Loucy (cell line): ENCODE results near the gene CRHR1.

Experiments used
- H2AFZ ChIP-seq: fragments of 200-600 bp; sonication (generic); 2 replicates; pipeline ENCODE4 v1.6.0; 2016; ENCODE audit warnings: antibody characterized with exemption, mild to moderate bottlenecking, low read length, moderate library complexity
- H3F3A ChIP-seq: fragments of 200-600 bp; 2 replicates; pipeline ENCODE4 v1.6.0; 2016; ENCODE audit warnings: antibody characterized with exemption, low read depth, mild to moderate bottlenecking
- H3K27me3 ChIP-seq: fragments of 200-600 bp; sonication (generic); 2 replicates; pipeline ENCODE4 v1.6.1; 2014; ENCODE audit warnings: low read length, mild to moderate bottlenecking; ENCODE audit not compliant: insufficient read depth, poor library complexity, severe bottlenecking
- H3K36me3 ChIP-seq: fragments of 200-600 bp; sonication (generic); 2 replicates; pipeline ENCODE4 v1.6.1; 2016; ENCODE audit warnings: low read length; ENCODE audit not compliant: insufficient read depth
- H3K4me1 ChIP-seq: fragments of 200-600 bp; sonication (generic); 2 replicates; pipeline ENCODE4 v1.5.1; 2014; ENCODE audit warnings: low read length, mild to moderate bottlenecking; ENCODE audit not compliant: insufficient read depth, poor library complexity, severe bottlenecking
- H3K4me2 ChIP-seq: fragments of 200-600 bp; sonication (generic); 2 replicates; pipeline ENCODE4 v1.6.0; 2014; ENCODE audit warnings: antibody characterized with exemption, low read length, low read depth, mild to moderate bottlenecking; ENCODE audit not compliant: poor library complexity, severe bottlenecking
- H3K4me3 ChIP-seq: fragments of 200-600 bp; sonication (generic); 2 replicates; pipeline ENCODE4 v1.5.1; 2014; ENCODE audit warnings: low read length, mild to moderate bottlenecking, mixed read lengths; ENCODE audit not compliant: poor library complexity, severe bottlenecking
- H3K79me2 ChIP-seq: fragments of 200-600 bp; sonication (generic); 2 replicates; pipeline ENCODE4 v1.6.1; 2014; ENCODE audit warnings: low read length; ENCODE audit not compliant: insufficient read depth
- H3K9ac ChIP-seq: fragments of 200-600 bp; sonication (generic); 2 replicates; pipeline ENCODE4 v1.6.0; 2014; ENCODE audit warnings: mild to moderate bottlenecking, low read depth, low read length, moderate library complexity; ENCODE audit not compliant: poor library complexity, severe bottlenecking
- H3K9me2 ChIP-seq: fragments of 200-600 bp; sonication (generic); replicated peaks from 2 replicates; pipeline ENCODE4 v1.6.1; 2016; ENCODE audit warnings: low read depth, low read length, mixed read lengths
- H3K9me3 ChIP-seq: fragments of 200-600 bp; sonication (generic); 2 replicates; pipeline ENCODE4 v1.6.1; 2014; ENCODE audit warnings: mild to moderate bottlenecking, antibody characterized with exemption, low read length, low read depth; ENCODE audit not compliant: insufficient read depth
- H4K20me1 ChIP-seq: fragments of 200-600 bp; sonication (generic); 2 replicates; pipeline ENCODE4 v1.6.0; 2014; ENCODE audit warnings: antibody characterized with exemption, low read length, mild to moderate bottlenecking; ENCODE audit not compliant: insufficient read depth, poor library complexity, severe bottlenecking
- EZH2phosphoT487 ChIP-seq: fragments of 200-600 bp; IDR thresholded peaks from 2 replicates; pipeline ENCODE4 v1.6.1; 2018; ENCODE audit warnings: antibody characterized with exemption, mild to moderate bottlenecking, moderate library complexity, borderline replicate concordance
- TF ChIP-seq, protein P1 (sequence below): fragments of 200-600 bp; sonication (generic); conservative IDR thresholded peaks from 2 replicates; pipeline ENCODE4 v1.5.1; 2014; ENCODE audit warnings: mild to moderate bottlenecking, antibody characterized with exemption, low read length

The CRHR1 gene

DNA sequence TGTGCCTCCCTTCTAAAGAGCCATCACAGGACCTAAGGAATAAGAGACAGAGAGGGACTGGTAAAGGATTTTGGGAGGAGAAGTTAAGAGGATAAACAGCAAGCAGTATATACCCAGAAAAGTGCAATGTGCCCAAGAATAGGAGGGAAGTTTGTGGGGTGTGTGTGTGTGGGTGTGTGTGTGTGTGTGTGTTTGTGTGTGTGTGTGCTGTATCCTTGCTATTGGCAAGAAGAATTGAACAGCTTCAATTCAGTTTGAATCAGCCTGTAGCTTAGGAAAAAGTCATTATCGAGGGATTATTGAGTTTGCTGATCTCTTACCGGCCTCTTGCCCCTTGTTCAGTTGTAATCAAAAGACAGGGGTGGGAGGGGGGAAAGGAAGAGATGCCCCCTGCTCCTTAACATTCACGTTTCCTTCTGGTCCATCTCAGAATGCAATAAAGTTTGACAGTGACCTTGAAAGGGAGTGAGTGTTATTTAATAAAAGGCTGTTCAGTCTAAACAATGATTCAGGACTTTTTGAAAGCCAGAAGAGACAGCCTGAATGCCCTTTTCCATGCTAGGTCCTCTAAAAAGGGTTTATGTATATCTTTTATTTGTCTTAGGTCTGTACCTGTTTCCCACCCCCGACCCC lies 86.3 kb downstream of the CRHR1 start:
- no peak overlapping the region for H3K4me3 ChIP-seq
- H3K4me2 ChIP-seq = no peak overlapping the region
- no peak overlapping the region for H2AFZ ChIP-seq
- H3K4me1 ChIP-seq = peaks cover 11% of the 10 kb centered on the region
- no peak for TF ChIP-seq EZH2phosphoT487
- H3K36me3 ChIP-seq = no peaks in the 10 kb centered on the region
- no peaks in the 10 kb centered on the region for H3K9me3 ChIP-seq
- H3K9ac ChIP-seq = no peak overlapping the region
- no peaks in the 10 kb centered on the region; the same call in 1 of the 2 replicates for H3K9me2 ChIP-seq
- H3F3A ChIP-seq = no peaks in the 10 kb centered on the region
- no peaks in the 10 kb centered on the region for H3K79me2 ChIP-seq
- H3K27me3 ChIP-seq = no peaks in the 10 kb centered on the region
- no peaks in the 10 kb centered on the region for H4K20me1 ChIP-seq

DNA sequence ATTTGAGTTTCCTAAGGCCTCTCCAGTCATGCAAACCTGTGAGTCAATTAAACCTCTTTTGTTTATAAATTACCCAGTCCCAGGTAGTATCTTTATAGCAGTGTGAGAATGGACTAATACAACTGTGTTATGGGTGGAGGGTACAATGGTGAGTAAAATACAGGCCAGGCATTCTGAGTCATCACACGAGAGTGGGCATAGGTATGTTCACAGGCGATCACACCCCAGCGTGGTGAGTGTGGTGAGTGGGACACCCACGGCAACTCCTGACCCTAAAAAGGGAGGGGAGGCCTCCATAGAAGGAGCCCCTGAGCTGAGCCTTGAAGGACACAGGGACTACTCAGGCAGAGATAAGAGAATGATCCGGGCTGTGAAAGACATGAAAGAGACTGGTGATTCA lies 87.6 kb downstream of the CRHR1 start:
- H4K20me1 ChIP-seq = no peaks in the 10 kb centered on the region
- H3F3A ChIP-seq = no peaks in the 10 kb centered on the region
- H3K4me2 ChIP-seq = no peak overlapping the region
- TF ChIP-seq EZH2phosphoT487 = no peak
- TF ChIP-seq, protein P1, sequence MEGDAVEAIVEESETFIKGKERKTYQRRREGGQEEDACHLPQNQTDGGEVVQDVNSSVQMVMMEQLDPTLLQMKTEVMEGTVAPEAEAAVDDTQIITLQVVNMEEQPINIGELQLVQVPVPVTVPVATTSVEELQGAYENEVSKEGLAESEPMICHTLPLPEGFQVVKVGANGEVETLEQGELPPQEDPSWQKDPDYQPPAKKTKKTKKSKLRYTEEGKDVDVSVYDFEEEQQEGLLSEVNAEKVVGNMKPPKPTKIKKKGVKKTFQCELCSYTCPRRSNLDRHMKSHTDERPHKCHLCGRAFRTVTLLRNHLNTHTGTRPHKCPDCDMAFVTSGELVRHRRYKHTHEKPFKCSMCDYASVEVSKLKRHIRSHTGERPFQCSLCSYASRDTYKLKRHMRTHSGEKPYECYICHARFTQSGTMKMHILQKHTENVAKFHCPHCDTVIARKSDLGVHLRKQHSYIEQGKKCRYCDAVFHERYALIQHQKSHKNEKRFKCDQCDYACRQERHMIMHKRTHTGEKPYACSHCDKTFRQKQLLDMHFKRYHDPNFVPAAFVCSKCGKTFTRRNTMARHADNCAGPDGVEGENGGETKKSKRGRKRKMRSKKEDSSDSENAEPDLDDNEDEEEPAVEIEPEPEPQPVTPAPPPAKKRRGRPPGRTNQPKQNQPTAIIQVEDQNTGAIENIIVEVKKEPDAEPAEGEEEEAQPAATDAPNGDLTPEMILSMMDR = no peak
- no peak overlapping the region for H2AFZ ChIP-seq
- no peaks in the 10 kb centered on the region; the same call in 1 of the 2 replicates for H3K9me2 ChIP-seq
- H3K4me1 ChIP-seq = peaks cover 11% of the 10 kb centered on the region
- H3K79me2 ChIP-seq = no peaks in the 10 kb centered on the region
- no peak overlapping the region for H3K4me3 ChIP-seq
- H3K36me3 ChIP-seq = no peaks in the 10 kb centered on the region
- H3K9ac ChIP-seq = no peak overlapping the region
- no peaks in the 10 kb centered on the region for H3K9me3 ChIP-seq
- H3K27me3 ChIP-seq = no peaks in the 10 kb centered on the region

DNA sequence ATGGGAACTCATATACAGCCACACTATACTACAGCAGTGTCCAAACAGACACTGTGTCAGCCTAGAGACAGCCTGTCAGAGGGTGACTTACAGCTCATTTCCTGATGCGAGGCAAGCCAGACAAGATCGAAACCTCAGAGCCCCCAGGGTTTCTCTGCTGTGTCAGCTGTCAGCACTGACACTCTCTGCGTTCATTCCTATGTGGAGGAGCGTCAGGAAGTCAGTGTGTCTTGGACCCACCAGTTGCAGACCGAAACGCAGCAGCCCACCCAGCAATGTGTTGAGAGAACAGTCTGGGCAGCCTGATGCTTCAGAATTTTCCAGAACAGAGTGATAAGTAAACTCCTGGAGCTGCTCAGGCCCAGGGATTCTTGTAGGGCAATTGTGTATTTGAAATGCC lies 89.6 kb downstream of the CRHR1 start:
- Histone ChIP-seq H3F3A (no peaks in the 10 kb centered on the region), H2AFZ (no peak overlapping the region), H3K4me3 (peak overlapping the region; percentile 40), H3K79me2 (no peaks in the 10 kb centered on the region), H3K4me1 (peaks cover 11% of the 10 kb centered on the region), H3K4me2 (peak overlapping the region; percentile 66), H3K9me3 (no peaks in the 10 kb centered on the region), H3K36me3 (no peaks in the 10 kb centered on the region), H3K9ac (no peak overlapping the region), H3K27me3 (no peaks in the 10 kb centered on the region), H4K20me1 (no peaks in the 10 kb centered on the region), H3K9me2 (no peaks in the 10 kb centered on the region)
- no peak for TF ChIP-seq EZH2phosphoT487
- TF ChIP-seq, protein P1 = no peak

DNA sequence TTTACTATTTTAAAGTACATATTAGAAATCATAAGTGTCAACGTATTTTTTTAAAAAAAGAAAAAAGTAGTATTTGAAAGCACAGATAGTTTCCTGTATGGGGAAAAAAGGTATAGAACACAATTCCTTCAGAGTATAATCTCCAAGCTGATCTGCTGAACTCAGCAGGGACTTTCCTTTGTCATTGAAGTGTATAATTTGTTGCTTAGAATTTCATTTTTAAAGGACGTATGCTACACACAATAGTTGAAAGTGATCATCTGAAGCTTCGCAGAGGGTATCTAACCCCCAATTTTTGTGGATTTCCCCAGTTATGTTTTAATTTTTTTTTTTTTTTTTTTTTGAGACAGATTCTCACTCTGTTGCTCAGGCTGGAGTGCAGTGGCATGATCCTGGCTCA lies 90.0 kb downstream of the CRHR1 start:
- TF ChIP-seq, protein P1 = no peak
- TF ChIP-seq EZH2phosphoT487 = no peak
- no peaks in the 10 kb centered on the region for H4K20me1 ChIP-seq
- no peak overlapping the region for H2AFZ ChIP-seq
- peak overlapping the region; percentile 40 for H3K4me3 ChIP-seq
- H3K9ac ChIP-seq = no peak overlapping the region
- peak overlapping the region; percentile 66 for H3K4me2 ChIP-seq
- no peaks in the 10 kb centered on the region for H3K9me2 ChIP-seq
- H3K36me3 ChIP-seq = no peaks in the 10 kb centered on the region
- no peaks in the 10 kb centered on the region for H3K79me2 ChIP-seq
- H3K27me3 ChIP-seq = no peaks in the 10 kb centered on the region
- H3K4me1 ChIP-seq = peaks cover 11% of the 10 kb centered on the region
- H3F3A ChIP-seq = no peaks in the 10 kb centered on the region
- H3K9me3 ChIP-seq = no peaks in the 10 kb centered on the region
